Hepatocyte (in vitro differentiated cells): ENCODE measurements around the gene SLC6A3. TPM values are rescaled to one million over a fixed set of nuclear protein-coding genes. Genes with fewer than 3 reads are reported as not detected.

Experiments used
- DNase-seq: peaks from one replicate; pipeline ENCODE4 v3.0.0-alpha.2; 2016; ENCODE audit warnings: low spot score
- H2AFZ ChIP-seq: fragments of 200-600 bp; sonication (generic); 2 replicates; pipeline ENCODE4 v1.6.0; 2016; ENCODE audit warnings: antibody characterized with exemption, mild to moderate bottlenecking
- H3K27ac ChIP-seq: fragments of 200-600 bp; sonication (generic); 2 replicates; pipeline ENCODE4 v1.5.1; 2016; ENCODE audit warnings: mild to moderate bottlenecking
- H3K27me3 ChIP-seq: fragments of 200-600 bp; sonication (generic); 2 replicates; pipeline ENCODE4 v1.6.1; 2016
- H3K36me3 ChIP-seq: fragments of 200-600 bp; sonication (generic); replicated peaks from 2 replicates; pipeline ENCODE4 v1.5.1; 2016; ENCODE audit warnings: low read depth; ENCODE audit not compliant: insufficient read depth
- H3K4me1 ChIP-seq: fragments of 200-600 bp; sonication (generic); 2 replicates; pipeline ENCODE4 v1.5.1; 2016; ENCODE audit warnings: mild to moderate bottlenecking, moderate library complexity; ENCODE audit not compliant: insufficient read depth
- H3K4me2 ChIP-seq: fragments of 200-600 bp; sonication (generic); 2 replicates; pipeline ENCODE4 v1.6.0; 2016
- H3K4me3 ChIP-seq: fragments of 200-600 bp; sonication (generic); 2 replicates; pipeline ENCODE4 v1.5.1; 2016; ENCODE audit warnings: mild to moderate bottlenecking
- H3K79me2 ChIP-seq: fragments of 200-600 bp; sonication (generic); 2 replicates; pipeline ENCODE4 v1.6.0; 2017; ENCODE audit warnings: mild to moderate bottlenecking
- H3K9me2 ChIP-seq: fragments of 200-600 bp; sonication (generic); replicated peaks from 2 replicates; pipeline ENCODE4 v1.6.0; 2017; ENCODE audit warnings: mild to moderate bottlenecking; ENCODE audit not compliant: insufficient read depth
- H3K9me3 ChIP-seq: fragments of 200-600 bp; sonication (generic); 2 replicates; pipeline ENCODE4 v1.5.1; 2016; ENCODE audit warnings: low read depth, mild to moderate bottlenecking
- H4K20me1 ChIP-seq: fragments of 200-600 bp; sonication (generic); 2 replicates; pipeline ENCODE4 v1.6.0; 2016; ENCODE audit warnings: mild to moderate bottlenecking; ENCODE audit not compliant: insufficient read depth, poor library complexity, severe bottlenecking
- CTCF ChIP-seq: fragments of 200-600 bp; sonication (generic); IDR thresholded peaks from 2 replicates; pipeline ENCODE4 v1.5.1; 2016; ENCODE audit warnings: antibody characterized with exemption, mild to moderate bottlenecking; ENCODE audit not compliant: poor library complexity
- EZH2 ChIP-seq: fragments of 200-600 bp; sonication (generic); IDR thresholded peaks from 2 replicates; pipeline ENCODE4 v1.6.1; 2016; ENCODE audit warnings: antibody characterized with exemption, mild to moderate bottlenecking, borderline replicate concordance
- EZH2phosphoT487 ChIP-seq: fragments of 200-600 bp; sonication (generic); IDR thresholded peaks from one replicate; pipeline ENCODE4 v1.6.1; 2018; ENCODE audit warnings: antibody characterized with exemption, mild to moderate bottlenecking, low read depth, moderate library complexity; ENCODE audit not compliant: unreplicated experiment, severe bottlenecking
- WGBS: methylation state at CpG from one replicate; pipeline ENCODE4 v1.1.6; 2016; ENCODE audit warnings: low lambda C conversion rate; ENCODE audit errors: missing lambda C conversion rate; 5-methylcytosine and 5-hydroxymethylcytosine counted together
- polyA plus RNA-seq: library from polyadenylated mRNA; unstranded; fragments of >200 nt; fragmentation: Nextera tagmentation; extraction: Ambion mirVana; gene quantifications from 2 replicates; pipeline ENCODE4 v1.2.1, GENCODE V29; 2016
- total RNA-seq: library from RNA; depleted of rRNA; stranded (reverse); fragments of >200 nt; gene quantifications from 2 replicates; pipeline ENCODE4 v1.2.3, GENCODE V29; 2014

SLC6A3 gene
- total and polyA plus RNA-seq, 2 experiments from 2014 or later: not detected

- Histone ChIP-seq H4K20me1 (no peaks in the 10 kb centered on the region), H3K27ac (no peak overlapping the region), H3K9me2 (no peaks in the 10 kb centered on the region), H3K27me3 (peaks cover 22% of the 10 kb centered on the region), H3K4me1 (no peaks in the 10 kb centered on the region), H3K4me3 (no peak overlapping the region), H3K9me3 (no peaks in the 10 kb centered on the region), H3K36me3 (no peaks in the 10 kb centered on the region), H2AFZ (no peak overlapping the region), H3K79me2 (no peaks in the 10 kb centered on the region), H3K4me2 (no peak overlapping the region)
- DNase-seq: no peak
- TF ChIP-seq EZH2phosphoT487: no peak
- no peak for TF ChIP-seq EZH2
- TF ChIP-seq CTCF: no peak
- 65% methylated on average over 18 of the region's 18 CpGs for WGBS
These were observed 48.9 kb downstream of the SLC6A3 start for GRCh38 chr5:1396293-1396816.

GRCh38 chr5:1394881-1395860, 50.1 kb downstream of the SLC6A3 start:
- peaks cover 22% of the 10 kb centered on the region for H3K27me3 ChIP-seq
- H3K36me3 ChIP-seq: no peaks in the 10 kb centered on the region
- TF ChIP-seq CTCF (no peak), EZH2 (no peak), EZH2phosphoT487 (no peak)
- no peak for DNase-seq
- H3K4me3 ChIP-seq: no peak overlapping the region
- no peak overlapping the region for H2AFZ ChIP-seq
- H3K9me2 ChIP-seq: no peaks in the 10 kb centered on the region
- no peak overlapping the region for H3K4me2 ChIP-seq
- no peak overlapping the region for H3K27ac ChIP-seq
- H3K9me3 ChIP-seq: no peaks in the 10 kb centered on the region
- H3K4me1 ChIP-seq: no peaks in the 10 kb centered on the region
- H4K20me1 ChIP-seq: no peaks in the 10 kb centered on the region
- no peaks in the 10 kb centered on the region for H3K79me2 ChIP-seq
- WGBS: 92% methylated on average over 31 of the region's 32 CpGs

GRCh38 chr5:1393571-1394501, 51.4 kb downstream of the SLC6A3 start:
- no peak for TF ChIP-seq EZH2phosphoT487
- TF ChIP-seq EZH2: no peak
- TF ChIP-seq CTCF: no peak
- H3K4me3 ChIP-seq: no peak overlapping the region
- H3K27ac ChIP-seq: no peak overlapping the region
- no peaks in the 10 kb centered on the region for H3K79me2 ChIP-seq
- peaks cover 22% of the 10 kb centered on the region for H3K27me3 ChIP-seq
- WGBS: 79% methylated on average over 34 of the region's 36 CpGs
- H3K4me2 ChIP-seq: no peak overlapping the region
- H4K20me1 ChIP-seq: no peaks in the 10 kb centered on the region
- no peak for DNase-seq
- H3K36me3 ChIP-seq: no peaks in the 10 kb centered on the region
- no peaks in the 10 kb centered on the region for H3K9me2 ChIP-seq
- H3K9me3 ChIP-seq: no peaks in the 10 kb centered on the region
- no peak overlapping the region for H2AFZ ChIP-seq
- no peaks in the 10 kb centered on the region for H3K4me1 ChIP-seq
